OCI-LY1 (cell line): ENCODE results near the gene STX5.

Experiments used
- CTCF ChIP-seq: fragments of 200-600 bp; sonication (generic), shearing (Covaris generic); IDR thresholded peaks from 2 replicates; pipeline ENCODE4 v1.5.1; 2017; ENCODE audit warnings: mild to moderate bottlenecking, antibody characterized with exemption, low read length, moderate library complexity, mixed read lengths
- EZH2 ChIP-seq: fragments of 200-600 bp; sonication (generic), shearing (Covaris generic); IDR thresholded peaks from 2 replicates; pipeline ENCODE4 v1.8.0; 2017; ENCODE audit warnings: borderline replicate concordance, mixed run types, mild to moderate bottlenecking, antibody characterized with exemption, low read length, moderate library complexity, mixed read lengths

- TF ChIP-seq CTCF (no peak), EZH2 (no peak)
These were observed 21.6 kb upstream of the STX5 start for GRCh38 chr11:62853279-62853965.
